NCI-H2081 (cell line): ENCODE data around the gene PTPN20.
"Not testable (repeated sequence)": the region's sequence is repeated elsewhere in the genome, so short reads cannot be mapped to it uniquely, and the experiment has no call there.

Experiments
- DNase-seq, 2 experiments: peaks; one replicate each; lab custom pipeline; 2025; lab: John Stamatoyannopoulos, UW

PTPN20 gene, protein sequence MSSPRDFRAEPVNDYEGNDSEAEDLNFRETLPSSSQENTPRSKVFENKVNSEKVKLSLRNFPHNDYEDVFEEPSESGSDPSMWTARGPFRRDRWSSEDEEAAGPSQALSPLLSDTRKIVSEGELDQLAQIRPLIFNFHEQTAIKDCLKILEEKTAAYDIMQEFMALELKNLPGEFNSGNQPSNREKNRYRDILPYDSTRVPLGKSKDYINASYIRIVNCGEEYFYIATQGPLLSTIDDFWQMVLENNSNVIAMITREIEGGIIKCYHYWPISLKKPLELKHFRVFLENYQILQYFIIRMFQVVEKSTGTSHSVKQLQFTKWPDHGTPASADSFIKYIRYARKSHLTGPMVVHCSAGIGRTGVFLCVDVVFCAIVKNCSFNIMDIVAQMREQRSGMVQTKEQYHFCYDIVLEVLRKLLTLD

DNA sequence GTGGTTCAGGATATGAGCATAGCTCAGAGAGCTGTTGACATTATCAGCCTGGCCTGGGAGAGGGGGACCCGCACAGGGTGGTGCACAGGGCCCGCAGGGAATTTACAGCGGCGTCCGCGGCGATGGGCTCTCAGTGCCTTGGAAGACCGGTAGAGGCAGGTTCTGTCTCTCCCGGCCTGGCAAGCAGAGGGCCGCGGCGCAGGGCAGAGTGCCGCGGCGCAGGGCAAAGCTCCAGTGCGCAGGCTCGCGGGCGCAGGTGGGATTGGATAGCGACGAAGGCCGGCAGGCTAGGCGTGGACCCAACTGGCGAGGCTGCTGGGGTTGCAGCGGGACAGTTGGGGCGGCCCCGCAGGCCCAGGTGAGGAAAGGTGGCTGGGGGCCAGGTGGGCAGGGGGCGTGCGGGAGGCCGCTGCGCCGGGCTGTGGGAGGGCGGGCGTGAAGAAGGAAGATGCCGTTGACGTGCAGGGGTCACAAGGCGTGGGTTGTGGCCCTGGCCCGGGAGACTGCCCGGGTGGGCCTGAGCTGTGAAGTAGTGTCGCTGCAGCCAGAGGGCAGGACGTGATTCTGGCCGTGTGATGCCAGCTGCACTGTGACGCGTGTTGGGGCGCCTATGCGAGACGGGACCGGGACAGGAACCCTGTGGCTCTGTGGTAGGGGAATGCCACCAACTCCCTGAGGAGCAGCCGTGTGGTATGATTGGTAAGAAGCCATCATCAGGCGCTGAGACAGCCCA is at the start of gene PTPN20:
TSS of gene PTPN20 (plus strand) at position 285 of the 733 bp plus-strand sequence. CDS start 21,072 bp downstream, outside the sequence.
- not testable (repeated sequence) for DNase-seq

DNA sequence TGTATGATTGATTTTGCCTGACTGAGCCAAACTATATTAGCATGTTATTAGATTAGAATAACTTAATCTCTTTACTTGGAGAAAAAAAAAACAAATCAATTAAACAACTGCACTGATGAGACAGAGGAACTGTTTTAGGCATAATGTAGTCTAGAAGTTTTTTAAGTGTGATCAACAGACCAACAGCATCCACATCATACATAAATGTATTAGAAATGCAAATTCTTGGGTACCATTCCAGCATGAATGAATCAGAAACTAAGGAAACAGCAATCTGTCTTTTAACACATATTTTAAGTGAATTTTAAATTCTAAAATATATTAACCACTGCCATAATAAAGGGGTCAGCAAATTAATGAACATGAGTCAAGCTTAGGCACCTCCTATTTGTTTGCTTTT is 41.5 kb upstream of the PTPN20 start:
- not testable (repeated sequence) for DNase-seq

DNA sequence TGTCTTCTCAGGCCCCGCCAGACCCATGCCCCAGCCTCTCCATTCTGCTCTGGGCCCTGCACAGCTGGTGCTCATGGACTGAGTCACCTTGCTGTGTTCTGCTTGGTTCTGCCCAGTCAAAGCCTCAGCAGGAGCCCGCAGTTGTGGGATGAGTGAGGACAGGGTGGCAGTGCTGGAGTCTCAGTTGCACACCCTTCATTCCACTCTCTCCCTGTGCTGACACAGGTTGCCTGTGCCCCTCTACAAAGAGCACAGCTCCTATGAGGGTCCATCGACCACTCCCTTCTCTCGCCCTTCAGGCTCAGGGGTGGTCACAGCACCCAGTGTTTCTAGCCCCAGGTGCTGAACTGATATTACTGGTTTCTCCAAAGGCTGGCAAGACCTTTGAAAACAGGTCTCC is 39.6 kb upstream of the PTPN20 start:
- not testable (repeated sequence) for DNase-seq

DNA sequence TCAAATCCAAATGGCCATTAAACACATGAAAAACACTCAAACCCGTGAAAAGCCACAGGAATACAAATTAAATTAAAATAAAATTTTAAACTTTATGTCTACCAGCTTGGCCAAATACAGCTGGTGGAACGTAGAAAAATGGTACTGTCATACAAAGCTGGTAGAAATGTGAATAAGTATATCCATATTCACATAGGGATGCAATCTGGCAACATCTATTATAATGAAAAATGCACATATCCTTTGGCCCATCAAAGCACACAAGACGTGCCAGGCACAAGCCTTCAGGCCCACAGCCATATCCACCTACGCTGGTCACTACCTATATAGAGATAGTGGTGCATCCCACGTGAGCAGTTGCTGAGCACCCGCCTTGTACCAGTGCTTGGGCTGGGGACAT is 35.9 kb upstream of the PTPN20 start:
- not testable (repeated sequence) for DNase-seq

DNA sequence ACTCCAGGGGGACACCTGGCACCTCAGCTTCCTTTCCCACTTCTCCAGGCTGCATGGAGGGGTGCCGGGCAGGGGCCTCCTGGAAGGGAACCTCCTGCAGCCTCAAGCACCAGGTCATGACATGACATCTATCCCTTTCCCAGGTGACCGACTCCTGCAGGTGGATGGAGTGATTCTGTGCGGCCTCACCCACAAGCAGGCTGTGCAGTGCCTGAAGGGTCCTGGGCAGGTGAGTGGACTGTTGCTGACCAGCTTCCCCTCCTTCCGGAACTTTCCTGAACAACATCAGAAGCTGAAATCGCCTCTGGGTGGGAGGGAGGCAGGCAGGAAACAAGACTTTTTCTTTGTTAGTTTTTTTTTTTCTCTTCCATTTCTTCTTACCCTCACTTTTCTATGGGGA is 34.5 kb upstream of the PTPN20 start:
- not testable (repeated sequence) for DNase-seq

DNA sequence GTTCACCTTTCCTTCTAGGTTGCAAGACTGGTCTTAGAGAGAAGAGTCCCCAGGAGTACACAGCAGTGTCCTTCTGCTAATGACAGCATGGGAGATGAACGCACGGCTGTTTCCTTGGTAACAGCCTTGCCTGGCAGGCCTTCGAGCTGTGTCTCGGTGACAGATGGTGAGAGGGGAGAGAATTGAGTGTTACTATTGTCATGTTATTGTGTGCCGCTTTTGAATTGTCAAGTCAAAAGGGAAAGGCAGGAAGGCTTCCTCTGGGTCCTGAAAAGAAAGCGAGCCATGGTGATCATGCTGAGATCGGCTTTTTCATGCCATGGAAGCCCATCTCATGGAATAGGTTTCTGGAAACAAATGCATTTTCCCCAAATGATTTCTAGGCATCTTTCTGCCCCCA is 32.5 kb upstream of the PTPN20 start:
- peak; percentile 12 to 57 for DNase-seq

DNA sequence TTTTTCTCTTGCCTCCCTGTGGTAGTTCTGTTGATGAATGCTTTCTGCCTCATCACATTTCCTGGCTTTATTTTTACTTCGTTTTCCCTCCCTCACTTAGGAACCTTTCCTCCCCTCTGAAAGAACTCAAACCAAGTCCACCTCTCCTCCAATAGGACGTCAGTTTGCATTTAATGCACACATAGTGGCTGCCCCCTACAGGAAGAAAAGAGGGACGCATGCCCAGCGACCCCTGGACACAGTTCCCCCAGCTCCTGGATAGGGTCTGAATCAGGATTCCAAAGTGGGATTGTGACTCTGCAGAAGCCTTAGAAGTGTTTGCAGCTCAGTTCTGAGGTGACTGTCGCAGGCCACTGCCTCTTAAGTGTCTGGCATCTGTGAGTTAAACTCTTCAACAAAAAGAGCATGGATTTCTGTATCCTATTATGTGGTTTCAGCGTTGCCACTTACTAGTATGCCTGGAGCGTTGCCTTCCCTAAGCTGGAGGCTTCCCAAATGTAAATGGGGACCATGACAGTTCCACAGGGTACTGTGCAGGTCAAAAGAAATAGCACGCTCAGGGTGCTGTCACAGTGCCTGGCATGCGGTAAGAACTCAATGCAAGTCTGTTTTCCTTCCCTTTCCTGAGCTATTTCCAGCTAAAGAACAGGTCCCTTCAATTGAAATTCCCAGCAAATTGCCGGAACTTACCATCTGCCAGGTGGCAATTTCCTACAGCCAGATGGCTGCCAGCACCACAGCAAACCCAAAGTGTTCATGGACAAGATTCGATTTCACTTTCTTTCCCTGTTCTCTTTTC is 20.2 kb upstream of the PTPN20 start:
- DNase-seq: not testable (repeated sequence)

DNA sequence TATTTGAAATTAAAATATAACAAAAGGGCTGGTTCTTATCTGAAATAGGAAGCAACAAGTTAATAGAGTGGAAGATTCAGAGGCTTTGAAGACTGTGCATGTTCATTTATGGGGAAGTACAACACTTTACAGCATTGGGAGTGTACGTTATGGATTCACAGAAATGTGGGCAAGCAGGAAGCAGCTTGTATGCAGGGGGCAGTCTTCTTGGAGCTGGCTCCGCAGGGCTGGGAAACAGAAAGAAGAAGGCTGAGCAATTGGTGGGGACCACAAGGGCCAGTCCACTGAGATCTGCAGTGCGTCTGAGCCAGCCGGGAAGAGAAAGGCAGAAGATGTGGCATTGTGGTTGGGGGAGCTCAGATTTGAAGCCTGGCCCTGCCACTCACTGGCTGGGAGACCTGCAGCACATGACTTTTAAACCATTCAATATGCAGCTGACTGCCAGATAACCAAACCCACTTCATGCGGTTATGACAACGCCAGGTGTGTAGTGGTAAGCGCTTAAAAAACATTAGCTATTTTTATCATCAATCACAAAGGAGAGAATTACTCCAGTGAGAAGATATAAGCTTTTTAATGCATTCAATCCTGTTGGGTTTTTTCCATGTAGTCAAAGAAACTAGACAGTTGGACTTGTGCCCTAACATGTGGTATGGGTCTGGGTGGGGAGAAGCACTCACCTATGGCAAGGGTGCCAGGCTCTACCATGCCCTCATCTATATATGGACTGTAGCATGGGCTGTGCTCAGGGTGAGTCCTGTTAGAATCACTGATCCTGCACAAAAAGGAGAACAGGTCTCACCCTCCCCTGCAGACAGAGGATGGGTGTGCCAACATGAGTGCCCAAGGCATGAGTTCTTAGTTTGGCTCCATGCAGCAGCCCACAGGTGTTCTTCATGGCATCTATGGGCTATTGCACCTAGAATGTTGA is 14.2 kb upstream of the PTPN20 start:
- DNase-seq: not testable (repeated sequence)

DNA sequence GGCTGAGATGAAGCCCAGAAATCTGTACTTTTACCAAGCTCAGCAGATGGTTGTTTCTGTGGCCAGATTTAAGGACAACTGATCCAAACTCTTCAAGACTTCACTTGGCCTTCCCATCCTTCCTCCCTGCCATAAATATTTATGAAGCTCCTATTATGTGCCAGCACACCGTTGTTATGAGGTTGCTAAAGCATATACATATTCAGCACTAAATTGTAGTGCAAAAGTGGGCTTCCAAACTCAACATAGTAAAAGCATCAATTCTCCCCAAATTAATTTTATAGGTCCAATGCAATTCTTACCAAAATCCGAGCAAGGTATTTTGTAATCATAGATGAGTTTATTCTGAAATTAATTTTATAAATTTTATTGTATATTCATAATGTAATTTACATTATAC is 10.0 kb upstream of the PTPN20 start:
- DNase-seq: not testable (repeated sequence)

DNA sequence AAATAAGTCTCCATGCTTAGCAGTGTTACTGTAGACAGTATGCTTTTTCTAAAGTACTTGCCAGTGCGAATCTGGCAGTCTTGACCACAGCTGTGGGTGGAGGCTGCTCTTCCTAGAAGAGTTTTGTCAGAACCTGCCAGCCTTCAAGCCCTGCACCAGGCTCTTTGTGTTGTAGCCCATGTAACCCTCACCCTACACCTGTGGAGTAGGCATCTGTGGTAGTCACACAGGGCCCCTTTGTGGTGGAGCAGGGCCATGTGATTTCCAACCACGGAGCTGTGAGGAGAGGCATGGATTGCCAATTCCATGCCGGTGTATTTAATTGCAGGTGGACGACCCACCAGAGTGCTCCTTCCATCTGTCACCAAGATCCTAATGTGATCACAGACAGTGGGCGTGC is 7.4 kb upstream of the PTPN20 start:
- DNase-seq: not testable (repeated sequence)

DNA sequence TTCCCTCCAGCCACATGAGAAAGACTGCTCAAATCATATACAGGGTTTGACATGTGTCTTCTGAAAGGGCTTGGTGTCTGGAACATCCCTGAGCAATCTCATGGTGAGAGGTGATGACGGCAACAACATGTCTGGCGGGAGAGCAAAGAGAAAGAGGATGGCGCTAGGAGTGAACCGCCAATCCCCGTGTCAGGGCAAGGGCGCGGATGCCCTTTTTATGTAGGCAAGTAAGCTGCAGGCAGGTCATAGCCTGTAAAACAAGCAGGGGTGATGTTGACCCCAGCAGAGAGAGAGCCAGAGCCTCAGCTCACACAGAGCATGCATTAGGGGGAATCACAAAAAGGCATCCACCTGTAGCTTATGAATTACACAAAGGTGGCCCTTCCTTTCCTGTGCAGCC is 4.9 kb upstream of the PTPN20 start:
- DNase-seq: not testable (repeated sequence)

DNA sequence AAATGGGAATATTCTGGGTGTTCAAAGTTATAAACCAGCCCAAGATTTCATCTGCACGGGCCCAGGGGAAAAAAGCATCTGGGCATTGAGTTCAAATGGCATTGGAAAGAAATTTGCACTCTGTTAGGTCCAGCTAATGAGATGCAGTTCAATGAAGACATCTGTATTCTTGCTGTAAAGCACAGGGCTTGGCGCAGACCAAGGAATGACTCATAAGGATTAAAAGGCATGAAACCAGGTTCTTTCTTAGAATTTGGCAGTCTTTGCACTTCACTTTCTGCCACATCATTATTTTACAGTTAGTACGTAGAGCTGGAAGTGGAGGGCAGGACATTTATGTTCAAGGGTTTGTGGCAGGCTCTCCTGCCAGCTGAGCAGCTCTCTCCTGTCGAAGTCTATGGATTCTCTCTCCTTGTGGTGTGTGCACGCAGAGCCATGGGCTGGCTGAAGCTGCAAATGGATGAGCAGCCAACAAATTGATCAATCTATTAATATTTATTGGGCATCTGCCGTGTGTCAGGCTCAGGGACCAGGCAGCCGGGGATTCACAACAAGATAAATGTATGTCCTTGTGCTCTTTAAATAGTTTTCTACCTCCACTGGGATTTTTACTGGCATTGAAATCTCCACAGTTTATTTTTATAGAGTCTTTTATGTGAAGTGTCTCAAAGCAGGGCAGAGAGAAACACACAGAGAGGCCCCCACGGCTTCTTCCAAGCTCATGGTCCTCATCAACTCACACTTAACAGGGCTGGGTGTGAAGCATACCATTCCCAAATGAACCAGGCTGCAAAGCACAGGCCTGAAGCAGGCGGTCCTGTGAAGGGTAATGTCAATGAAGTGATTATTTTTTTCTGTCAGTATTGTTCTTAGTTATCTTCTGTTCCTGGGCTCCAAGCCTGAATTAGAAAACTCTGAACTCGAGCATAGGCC is 3.8 kb upstream of the PTPN20 start:
- DNase-seq: not testable (repeated sequence)

DNA sequence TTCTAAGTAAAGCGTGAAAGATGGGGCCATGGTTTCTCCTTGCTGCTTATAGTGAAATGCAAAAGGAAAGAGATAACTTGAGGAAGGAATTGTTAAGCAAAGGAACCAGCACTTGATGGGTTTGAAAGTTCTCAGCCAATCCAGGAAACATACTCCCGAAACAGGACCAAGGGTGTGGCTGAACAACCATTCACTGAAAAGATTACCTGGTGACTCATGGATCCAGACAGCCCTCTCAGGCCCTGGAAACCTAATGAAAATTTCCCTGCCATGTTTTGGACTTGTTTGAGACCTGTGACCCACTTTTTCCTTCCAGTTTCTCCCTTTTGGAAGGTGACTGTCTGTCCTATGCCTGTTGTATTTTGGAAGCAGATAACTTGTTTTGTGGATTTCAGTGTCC is 11.3 kb downstream of the PTPN20 start:
- DNase-seq: not testable (repeated sequence)

DNA sequence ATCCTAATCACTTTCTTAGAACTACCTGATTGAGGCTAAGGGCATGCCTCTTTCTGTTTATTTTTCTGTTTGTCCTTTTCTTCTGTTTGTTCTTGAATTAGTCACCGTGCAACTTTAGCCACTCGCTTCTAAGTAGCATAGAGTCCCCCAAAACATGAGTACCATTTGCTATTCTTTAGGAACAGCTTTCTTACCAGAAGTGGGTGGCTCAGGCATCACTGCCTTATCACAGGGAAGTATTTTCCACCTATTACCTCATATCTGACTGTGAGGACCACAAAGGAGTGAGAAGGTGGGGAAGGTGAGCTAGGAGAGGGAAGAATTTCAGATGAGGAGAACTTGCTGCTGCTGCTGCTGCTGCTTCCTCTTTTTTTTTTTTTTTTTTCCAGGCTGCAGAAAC is 13.9 kb downstream of the PTPN20 start:
- DNase-seq: not testable (repeated sequence)

DNA sequence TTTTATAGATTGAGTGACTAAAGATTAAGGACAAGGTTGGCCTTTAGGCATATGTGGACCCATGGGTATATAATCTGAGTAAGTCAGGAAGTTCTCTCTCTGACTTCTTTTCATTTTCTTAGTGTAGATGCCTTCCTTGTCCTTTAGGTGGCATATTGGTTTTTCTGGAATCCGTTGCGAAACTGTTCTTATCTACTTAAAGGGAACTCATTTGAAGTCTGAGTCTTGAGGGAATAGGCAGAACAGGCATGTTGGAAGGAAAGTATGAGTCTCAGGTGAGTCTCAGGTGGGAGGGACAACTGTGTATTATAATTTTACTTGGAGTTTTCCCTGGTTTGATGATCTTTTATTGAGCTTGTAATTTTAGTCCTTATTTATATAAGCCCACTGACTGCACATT is 14.6 kb downstream of the PTPN20 start:
- DNase-seq: not testable (repeated sequence)

DNA sequence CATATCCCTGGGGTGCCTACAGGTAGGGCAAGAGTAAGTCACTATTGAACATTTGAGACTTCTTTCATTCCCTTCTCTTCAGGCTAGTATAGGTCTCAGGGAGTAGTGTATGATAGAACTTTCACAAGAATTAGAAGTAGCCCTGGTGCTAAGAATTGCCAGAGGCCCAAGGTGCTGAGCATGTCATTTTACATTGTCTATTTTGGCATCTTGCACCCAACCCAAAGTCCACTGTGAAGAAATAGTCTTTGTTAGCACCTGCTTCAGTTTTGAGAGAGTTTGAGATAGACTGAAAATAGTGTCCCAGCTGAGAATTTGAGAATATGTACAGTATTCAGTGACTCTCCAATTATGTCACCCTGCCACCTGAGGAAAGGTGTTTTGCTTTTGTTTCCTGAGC is 17.6 kb downstream of the PTPN20 start:
- not testable (repeated sequence) for DNase-seq

DNA sequence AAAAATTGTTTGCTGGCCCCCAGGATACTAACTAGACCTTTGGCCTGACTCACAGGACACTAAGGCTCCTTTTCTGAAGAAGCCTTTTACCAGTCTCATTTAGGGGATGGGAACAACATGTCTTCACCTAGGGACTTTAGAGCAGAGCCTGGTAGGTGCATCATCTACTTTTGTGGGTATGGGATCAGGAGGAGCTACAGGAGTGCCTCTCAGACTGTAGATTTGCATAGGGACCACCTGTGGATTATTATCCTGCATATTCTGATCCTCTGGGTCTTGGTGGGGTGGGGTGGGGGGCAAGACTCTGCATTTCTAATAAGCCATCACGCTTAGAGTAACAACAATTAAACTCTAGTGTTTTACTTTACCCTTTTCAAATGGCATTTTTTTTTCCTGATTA is 21.2 kb downstream of the PTPN20 start:
- DNase-seq: not testable (repeated sequence)

DNA sequence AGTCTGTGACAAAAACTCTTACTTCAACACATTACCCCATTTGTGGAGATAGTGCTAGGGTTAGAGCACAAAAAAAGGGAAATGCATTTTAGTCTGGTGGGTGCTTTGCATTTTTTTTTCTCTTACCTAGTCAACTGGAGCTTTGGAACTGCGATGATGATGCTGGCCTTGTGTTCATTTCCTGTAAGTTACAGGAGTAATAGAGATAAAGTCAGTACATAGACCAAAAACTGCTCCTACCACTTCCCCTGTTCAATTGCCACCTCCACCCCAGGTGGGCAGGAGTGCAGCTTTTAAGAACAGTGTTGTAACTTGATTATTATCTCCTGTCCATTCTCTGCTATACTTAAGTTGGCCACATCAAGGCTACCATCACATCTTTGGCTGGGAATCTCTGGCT is 29.9 kb downstream of the PTPN20 start:
- DNase-seq: not testable (repeated sequence)

DNA sequence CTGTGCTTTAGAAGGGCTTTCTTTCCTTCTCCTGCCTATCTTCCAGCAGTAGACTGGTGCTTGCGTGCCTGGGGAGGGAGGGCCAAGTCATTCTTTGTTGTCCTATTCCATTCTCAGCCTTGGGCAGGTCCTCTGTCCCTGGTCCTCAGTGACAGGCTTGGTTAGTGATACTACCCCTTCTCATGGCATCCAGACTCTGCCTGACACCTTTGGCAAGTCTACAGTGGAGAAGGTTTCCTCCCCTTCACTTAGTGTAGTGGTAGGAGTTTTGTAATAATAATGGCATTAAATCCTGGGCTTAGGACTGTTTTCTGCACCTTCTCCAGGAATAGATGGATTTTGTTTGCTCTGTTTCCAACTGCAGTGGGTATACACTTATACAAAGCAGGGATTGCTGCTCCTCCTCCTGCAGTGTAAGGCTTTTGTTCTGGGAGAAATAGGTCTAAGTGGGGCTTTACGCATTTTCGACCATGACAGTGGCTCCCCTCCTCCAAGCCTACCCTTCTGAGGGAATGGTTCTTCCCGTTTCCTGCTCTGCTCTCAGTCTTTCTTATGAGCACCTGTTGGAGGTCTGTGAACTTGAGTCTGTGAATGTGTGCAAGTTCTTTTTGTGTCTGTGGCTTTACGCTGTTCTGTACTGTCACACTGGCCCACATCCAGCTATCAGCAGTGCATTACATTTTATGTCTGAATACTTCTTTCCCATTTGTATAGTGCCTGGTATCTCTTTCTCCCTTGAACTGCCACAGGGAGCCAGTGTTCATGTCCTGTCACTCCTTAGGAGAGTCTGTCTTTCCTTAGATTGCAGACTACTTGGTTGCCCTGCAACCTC is 37.7 kb downstream of the PTPN20 start:
- not testable (repeated sequence) for DNase-seq
